ENCODE data around the gene TMEM163.

TMEM163 gene

DNA sequence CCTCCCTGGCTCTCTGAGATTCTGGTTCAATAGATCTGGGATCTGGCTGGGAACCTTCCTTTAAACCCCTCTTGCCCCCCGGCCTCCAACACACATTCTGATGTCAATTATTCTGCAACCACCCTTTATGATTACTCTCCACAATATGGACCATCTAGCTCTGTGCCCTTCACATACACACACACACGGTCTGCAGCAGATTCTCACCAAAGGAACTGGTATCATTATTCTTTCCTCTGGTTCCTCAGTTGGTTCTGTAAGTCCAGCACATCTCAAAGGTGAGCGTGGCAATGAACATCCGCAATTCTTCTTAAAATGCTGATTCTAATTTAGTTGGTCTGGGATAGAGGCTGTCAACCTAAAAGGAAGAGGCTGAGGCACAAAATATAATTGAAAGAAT lies 2.8 kb upstream of the TMEM163 start:
- no peak for DNase-seq

DNA sequence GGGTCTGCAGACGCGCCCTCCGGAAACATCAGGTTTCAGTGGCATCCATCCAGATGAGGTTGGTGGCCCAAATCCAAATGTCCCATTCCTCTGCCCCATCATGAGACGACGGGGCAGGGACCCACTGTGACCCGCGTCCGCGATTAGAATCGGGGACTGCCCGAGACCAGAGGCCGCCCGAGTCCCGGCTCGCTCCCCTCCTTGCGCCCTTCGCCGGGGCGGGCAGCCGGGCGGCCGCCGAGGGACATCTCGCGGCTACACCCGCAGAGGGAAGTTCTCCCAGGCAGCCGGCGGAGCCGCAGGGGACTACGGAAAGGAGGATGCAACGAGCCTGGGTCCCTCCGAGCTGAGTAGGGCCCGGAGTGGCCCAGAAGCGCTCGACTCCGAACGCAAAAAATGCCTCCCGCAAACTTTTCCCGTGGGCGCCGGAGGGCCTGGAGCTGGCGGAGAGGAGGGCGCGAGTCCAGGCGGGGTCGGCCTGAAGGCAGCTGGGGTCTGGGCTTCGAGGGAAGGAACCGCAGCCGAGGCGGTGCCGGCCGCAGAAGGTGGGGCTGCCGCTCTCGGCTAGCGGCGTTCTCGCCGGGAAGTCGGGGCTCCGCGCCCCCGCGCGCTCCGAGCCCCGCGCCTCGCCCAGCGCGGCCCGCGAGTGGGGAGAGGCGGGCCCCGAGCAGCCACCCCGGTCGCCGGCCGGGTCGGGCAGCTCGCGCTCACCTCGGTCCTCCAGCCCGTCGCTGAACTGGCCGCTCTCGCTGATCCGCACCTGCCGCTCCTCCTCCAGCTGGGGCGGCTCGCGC lies 580 bp downstream of the TMEM163 start:
- peak; percentile 2 for DNase-seq

DNA sequence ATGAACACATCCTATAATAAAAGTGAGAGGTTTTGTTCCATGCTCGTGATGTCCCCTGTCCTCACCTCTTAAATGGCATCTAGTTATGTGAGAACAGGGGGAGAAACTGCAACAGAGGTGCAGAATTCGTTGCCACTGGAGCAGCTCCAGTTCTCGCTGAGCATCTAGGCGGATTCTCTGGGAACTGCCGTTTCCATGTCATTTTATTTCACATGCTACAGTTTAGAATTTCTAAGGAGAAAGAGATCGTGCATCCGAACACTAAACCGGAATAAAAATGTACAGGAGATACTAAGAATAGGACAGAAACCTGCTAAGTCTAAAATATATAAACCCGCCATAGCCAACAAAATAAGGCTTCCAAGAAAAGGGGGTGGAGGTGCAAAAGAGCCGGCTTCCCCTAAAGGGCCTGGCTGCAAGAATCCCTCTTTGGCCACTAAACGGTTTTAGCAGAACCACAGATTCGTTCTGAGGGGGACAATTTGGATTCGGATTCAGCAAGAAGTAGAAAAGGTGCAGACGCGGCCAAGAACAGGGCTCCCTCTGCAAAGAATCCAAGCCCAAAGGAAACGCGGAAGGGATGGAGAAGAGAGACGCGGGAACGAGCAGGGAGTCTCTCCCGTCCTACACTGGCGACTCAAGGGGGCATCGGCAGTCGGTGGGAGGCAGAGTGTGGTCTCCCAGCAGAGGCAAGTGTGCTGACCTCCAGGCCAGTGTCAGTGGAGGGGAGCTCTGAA lies 1.3 kb downstream of the TMEM163 start:
- no peak for DNase-seq

DNA sequence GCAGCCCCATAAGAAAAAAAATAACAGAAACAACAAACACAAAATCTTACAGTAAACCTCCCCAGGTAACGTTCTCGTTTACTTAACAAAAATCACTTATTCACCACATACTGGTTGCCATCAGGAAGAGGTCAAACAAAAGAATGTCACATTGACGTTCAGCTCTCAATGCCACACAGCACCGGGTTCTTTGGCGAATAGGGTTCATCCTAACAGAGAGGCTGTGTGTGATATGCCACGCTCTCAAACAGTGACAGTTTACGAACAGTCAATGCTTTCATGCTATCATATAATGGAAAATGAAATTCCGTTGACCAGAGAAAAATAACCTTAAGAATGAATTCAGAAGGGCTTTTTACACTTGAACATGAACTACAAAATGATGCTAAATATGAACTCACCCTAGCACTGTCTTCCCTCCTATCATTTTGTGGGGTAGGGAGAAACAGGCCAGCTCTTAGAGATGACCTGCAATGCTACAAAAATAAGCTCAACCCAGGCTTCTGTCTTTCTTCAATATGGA lies 2.0 kb downstream of the TMEM163 start:
- DNase-seq: no peak

DNA sequence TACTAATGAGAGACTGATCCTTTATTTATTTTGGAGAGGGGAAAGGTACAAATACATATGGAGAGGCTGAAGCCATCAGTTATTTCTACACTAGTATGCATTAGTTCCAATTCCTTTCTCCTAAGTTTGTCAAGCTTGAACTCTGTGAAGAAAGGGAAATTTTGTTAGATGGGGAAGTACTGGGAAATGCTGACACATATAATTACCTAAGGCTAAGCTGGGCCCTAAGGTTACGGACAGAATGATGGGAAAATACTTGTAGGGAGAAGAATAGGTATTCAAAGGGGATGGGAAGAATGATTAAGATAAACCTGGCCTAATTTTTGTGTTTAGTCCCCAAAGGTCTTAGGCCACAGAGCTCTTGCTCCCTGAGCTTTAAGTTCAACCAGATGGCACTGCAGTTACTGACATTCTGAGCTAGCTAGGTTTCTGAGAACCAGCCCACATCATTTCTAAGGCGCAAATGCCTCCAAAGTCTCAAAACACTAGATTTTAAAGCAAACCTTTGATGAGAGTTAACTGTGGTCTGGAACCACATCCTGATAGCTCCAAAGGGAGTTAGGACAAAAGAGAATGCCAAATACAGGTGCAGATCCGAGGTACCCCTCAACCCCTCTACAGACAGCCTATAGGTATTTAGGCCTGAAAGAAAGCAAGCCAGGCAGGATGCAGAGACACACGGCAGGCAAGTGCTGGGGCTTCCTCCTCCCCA lies 2.7 kb downstream of the TMEM163 start:
- DNase-seq: no peak

DNA sequence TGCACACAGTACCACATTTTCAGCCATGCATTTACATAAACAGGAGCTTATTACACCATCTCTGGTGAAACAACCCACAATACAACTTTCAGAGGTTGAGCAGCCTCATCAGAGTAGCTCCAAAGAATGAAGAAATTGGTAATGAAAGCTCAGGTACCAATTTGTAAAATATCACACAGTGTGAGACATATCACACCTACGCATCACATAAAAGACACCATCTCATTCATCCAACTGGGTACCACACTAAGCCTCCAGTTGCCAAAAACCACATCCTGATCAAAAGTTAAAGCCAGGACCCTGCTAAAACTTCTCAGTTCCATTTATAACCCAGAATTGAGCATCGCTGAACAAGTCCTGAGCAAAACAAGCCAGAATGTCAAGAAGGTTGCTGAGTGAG lies 4.6 kb downstream of the TMEM163 start:
- no peak for DNase-seq

DNA sequence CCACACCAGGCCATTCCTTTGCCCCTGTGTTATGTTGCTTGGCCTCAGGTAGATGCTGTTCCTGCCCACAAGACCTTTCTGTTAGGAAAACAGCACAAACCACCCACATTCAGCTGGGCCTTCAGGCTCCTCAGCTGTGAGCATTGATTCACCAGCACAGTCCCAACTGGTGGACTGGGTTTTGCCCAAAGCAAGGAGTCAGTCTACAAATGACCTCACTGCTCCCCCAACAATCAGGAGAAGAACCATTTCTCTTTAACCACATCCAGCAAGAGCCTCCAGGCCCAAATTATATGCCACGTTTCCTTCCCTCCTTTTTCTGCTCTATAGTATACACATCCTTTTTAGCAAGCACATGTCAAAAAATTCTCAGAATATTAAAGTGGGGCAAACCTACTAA lies 5.2 kb downstream of the TMEM163 start:
- no peak for DNase-seq

DNA sequence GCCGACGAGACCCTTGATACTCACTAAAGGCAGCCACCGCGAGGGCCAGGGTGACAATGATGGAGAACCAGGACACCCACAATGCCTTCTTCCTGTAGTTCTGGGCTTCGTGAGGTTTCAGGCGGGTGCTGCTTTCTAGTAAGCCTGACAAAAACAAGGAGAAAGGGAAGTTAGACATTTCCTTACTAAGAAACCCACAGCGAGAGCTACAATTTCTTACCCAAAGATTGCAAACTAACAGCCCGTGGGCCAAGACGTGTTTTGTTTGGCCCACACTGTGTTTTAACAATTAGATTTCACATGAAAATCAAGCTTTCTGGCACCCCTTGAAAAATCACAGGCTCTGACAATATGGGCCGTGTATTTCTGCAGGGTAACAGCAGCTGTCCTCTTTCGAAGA lies 5.6 kb downstream of the TMEM163 start:
- no peak for DNase-seq

DNA sequence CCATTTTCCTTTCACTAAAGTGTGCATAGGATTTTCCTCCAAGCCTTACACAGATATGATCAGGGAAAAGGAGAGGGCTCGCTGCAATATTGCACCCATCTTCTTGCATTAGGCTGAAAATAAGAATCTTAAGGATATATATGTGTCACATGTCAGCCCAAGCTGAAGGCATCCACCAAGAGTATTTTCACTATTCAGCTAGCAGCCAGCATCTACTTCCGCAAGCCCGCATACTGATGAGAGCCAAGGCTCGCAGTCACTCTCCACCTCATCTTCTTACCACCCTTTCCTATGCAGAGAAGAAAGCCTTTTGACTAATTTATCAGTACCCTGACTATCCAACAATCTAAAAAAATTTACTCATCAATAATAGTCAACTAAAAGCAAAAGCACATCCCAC lies 6.1 kb downstream of the TMEM163 start:
- no peak for DNase-seq

DNA sequence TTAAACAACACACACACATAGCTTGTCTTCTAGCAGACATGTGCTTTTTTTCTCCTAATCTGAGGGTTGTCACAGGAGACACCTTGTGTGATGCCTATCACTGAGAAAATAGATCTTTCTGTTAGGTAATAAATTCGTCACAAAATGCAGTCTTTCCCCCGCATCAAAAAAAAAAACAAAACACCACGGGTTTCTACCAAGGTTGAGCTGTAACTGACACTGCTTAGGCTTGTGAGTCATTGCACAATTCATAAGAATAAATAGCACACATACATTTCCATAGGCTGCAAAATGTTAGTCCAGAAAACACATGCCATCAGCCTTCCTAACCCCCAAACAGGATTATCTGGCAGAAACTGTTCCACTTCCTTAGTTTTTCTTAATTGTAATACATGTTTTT lies 6.5 kb downstream of the TMEM163 start:
- no peak for DNase-seq

DNA sequence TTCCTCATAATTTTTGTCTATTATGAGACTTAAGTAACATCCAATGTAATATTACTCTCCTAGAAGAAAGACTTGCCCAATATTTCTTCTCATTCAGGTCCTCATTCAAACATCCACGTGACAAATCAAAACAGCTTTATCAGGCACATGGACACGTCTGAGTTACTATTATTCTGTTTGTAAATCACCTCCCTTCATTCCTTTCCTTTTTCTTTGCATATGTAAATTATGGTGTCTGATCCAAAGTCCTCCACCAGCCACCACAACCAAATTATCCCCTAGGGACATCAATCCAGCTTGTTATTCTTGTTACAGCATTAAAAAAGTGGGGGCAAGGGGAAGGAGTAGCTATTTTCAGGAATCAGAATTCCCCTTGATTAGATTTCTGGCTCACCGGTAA lies 7.1 kb downstream of the TMEM163 start:
- no peak for DNase-seq

DNA sequence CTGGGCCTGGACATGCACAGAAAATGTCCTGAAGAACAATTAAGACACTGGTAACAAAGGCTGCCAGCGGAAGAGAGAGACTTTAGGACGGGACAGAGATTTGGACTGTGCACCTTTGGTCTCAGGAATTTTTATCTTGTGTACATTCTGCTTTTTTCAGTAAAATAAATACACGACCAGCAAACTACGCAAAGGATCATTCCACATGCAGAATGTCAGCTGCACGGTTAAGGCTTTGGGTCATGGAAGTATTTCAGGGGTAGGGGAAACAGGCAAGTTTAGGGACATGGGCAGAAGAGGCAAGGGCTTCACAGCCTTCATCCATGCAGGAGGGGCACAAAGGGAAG lies 11.5 kb downstream of the TMEM163 start:
- no peak for DNase-seq

DNA sequence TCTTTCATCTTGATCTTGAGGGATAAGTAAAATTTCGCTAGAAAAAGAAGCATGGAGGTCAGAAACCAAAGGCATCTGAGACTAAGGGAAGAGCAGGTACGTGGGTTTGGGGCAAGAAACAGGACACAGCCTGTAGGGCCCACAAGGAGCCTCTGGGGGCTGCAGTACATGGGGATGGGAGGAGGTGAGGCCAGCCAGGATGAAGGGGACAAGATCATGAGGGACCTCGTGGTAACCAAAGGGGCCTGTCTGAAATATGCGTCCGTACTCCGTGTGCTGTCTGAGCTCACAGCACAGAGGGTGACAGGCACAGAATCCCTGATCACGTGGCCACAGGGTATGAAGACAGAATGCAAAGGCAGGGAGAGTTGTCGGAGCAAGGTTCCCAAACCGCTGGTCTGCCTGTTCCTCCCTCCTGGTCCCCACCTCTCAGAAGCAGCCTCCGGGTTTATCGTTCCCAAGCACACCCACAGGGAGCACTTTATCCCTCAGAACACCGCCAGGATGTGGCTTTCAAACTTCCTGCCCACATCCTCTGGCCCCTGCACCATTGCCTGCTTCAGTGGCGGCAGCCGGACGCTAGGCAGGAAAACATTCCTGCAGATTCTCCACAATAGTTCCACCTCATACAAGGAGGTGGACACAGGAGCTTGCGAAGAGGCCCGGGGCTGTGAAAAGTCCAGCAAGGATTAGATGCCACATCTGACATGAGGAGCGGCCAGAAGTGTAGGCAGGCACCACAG lies 12.0 kb downstream of the TMEM163 start:
- no peak for DNase-seq

DNA sequence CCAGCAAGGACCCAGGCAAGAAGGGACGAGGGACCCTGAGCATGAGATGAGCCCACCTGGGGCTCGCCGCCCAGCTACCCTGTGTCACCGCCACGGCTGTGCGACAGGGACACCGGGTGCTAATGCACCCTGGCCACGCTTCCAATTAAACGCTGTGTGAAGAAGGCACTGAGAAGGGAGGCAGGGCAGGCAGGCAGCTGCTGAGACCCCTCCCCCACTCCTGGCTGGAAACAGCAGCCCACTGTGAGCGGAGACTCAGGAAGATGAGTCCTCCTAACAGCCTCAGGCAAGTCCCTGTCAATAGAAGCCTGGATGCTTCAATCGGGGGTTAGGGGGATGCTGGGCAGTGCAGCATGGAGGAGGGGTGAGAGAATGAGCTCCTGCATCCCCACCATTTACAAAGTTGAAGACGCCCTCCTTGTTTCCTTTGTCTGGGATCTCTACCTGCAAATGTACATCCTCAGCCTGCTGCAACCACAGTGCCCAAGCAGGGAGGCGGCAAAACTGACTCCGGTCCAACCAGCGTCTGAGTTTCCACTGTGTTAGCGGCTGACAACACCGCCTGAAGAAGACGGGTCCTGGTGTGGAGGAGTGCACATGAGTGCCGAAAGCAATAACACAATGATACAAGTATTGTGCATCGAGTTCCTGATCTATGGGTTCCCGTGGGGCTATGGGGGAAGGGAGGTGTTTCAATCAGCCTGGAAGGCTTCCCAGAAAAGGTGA lies 12.8 kb downstream of the TMEM163 start:
- DNase-seq: no peak

DNA sequence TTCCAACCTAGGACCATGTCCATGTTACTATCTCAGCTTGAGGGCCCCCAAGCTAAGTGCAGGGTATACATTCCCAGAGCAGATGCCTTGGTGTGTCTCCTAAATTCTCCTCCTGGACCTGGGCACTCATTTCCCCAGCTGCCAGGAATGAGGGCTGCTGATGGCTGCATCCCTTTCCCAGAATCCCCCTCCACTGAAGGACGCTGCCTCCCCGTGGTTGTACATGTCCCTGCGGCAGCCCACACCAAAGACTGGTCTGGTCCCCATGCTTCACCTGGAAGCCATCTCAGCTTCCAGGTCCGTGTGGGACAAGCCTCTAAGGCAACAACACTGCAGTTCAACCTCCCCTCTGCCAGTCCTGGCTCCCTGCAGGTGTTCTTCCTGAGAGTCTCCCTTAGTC lies 14.6 kb downstream of the TMEM163 start:
- no peak for DNase-seq

DNA sequence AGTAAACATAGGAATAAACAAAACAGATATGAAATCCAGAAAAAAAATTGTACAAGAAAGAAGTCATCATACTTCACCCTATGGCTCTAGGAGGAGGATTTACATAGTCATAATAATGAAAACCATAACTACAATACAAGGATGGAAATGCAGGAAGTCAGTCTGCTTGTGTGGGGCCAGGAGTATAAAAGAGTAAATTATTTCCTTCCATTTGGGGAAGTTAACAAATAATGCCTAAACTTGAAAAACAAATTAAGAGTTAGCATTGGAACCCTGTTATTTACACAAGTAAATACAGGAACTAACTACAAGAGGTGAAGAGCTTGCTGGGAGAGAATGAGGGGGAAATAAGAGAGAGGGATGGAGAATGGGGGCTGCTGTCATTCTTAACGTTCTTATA lies 15.4 kb downstream of the TMEM163 start:
- DNase-seq: no peak

DNA sequence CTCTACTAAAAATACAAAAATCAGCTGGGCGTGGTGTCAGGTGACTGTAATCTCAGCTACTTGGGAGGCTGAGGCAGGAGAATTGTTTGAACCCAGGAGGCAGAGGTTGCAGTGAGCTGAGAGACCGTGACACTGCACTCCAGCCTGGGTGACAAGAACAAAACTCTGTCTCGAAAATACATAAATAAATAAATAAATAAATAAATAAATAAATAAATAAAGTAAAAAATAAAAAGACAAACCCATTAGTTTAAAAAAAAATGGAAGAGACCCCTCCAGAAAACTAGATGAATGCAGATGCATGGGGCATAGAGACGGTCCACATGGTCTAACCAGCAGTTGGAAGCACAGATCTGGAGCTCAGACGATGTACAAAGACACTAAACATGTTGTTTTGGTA lies 18.1 kb downstream of the TMEM163 start:
- DNase-seq: no peak

DNA sequence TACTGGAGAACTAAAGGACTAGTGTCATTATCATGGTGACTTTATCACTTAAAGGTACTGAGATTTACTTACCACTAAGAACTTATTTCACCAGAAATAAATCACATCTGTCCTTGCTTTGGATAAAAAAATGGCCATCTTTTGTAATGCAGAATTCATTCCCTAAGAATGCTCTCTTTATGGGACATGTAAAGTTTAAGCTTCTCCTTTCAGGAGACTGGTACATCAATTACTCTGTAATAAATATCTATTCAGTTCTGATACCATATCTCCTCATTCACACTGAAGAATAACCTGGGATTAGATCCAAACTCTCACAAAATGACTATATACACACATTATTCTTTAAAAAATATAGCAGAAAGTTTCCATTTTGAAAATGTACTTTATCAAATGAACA lies 24.4 kb downstream of the TMEM163 start:
- no peak for DNase-seq

DNA sequence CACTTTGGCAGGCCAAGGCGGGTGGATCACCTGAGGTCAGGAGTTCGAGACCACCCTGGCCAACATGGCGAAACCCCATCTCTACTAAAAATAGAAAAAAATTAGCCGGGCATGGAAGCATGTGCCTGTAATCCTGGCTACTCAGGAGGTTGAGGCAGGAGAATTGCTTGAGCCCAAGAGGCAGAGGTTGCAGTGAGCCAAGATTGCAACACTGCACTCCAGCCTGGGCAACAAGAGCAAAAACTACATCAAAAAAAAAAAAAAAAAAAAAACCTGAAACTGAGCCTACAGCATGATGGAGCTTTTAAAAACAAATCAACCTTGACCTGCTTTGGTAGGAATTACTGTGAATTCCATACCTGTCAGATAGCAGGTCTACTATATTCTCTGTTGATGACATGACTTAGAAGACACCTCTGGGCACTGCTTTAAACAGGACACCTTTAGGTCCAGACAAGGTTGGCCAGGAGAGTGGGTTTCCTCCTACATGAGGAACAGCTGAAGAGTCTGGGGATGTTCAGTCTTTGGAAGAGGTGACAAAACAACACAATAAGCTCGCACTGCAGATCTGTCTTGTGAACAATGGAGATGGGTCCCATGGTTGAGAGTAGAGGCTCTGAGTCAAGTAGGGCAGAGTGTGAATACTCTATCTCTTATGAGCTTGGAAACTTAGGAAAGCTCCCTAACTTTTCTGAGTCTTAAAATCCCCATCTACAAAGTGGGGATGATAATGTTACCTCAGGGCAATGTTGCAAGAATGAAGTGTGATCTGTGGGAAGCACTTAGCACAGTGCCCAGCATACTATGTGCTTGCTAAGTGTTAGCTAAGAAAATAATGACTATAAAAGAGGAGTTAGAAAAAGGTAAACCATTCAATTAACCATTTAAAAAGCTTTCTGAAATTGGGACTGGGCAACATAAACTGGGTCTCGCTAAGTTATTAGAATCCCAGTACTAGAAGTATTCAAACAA lies 25.2 kb downstream of the TMEM163 start:
- no peak for DNase-seq

DNA sequence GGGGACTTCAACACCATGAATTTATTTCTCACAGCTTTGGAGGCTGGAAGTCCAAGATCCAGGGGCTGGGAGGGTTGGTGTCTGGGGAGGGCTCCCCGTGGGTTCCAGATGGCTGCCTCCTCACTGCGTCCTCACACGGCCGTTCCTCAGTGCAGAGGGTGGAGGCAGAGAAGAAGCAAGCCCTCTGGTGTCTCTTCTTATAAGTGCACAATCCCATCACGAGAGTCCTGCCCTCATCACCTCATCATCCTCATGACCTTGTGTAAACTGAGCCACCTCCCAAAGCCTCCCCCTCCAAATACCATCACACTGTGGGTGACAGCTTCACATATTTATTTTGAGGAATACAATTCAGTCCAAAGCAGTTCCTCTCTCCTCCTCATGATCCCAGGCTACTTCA lies 26.3 kb downstream of the TMEM163 start:
- no peak for DNase-seq

DNA sequence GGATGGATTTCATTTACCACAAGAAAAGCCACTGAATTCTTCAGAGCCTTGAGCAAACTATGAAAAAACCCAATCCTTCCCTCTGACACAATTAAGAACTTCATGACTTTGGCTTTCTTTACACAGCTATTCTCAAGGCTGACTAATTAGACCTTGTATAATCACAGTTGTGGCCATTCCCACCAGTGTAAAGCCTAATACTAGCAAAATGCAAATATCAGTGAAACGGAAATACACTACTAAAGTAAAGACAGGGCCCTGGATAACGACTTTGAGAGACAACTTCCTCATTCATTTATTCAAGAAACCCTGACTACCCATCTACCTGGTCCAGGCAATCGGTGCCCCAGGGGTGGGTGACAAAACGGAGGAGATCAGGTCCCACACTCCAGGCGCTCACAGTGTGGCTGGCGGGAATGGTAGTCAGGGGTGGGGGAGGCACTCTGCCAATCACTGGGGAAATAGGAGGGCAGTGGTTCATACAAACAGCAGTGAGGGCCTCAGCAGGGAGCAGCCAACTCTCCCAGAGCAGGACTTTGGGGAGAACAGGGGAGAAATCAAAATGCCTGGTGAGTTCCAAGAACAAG lies 28.1 kb downstream of the TMEM163 start:
- no peak for DNase-seq

Measured in DMS79 (cell line).